Measurements from ENCODE around the gene EVI5L.
A peak's percentile ranks its signal among the peaks of the same experiment; 100 is the strongest.
"Not testable (repeated sequence)": the region's sequence is repeated elsewhere in the genome, so short reads cannot be mapped to it uniquely, and the experiment has no call there.

Gene EVI5L

DNA sequence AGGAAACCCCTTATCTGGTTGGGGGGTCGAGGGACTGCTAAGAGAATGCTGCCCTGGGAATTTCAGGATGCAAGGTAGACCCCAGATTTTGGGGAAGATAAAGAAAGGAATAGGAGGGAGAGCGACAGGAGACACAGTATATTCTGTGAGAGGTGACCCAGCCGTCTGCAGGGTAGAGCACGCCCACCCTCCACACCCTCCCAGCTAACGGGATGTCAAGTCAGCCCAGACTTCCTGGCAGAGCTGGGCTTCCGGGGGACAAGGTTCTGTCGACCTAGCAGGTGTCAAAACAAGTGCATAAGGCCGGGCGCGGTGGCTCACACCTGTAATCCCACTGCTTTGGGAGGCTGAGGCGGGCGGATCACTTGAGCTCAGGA is 44.9 kb downstream of the EVI5L start:
- no peak for DNase-seq

- no peak for DNase-seq
These were observed 47.3 kb downstream of the EVI5L start for GRCh38 chr19:7877249-7877836.

DNA sequence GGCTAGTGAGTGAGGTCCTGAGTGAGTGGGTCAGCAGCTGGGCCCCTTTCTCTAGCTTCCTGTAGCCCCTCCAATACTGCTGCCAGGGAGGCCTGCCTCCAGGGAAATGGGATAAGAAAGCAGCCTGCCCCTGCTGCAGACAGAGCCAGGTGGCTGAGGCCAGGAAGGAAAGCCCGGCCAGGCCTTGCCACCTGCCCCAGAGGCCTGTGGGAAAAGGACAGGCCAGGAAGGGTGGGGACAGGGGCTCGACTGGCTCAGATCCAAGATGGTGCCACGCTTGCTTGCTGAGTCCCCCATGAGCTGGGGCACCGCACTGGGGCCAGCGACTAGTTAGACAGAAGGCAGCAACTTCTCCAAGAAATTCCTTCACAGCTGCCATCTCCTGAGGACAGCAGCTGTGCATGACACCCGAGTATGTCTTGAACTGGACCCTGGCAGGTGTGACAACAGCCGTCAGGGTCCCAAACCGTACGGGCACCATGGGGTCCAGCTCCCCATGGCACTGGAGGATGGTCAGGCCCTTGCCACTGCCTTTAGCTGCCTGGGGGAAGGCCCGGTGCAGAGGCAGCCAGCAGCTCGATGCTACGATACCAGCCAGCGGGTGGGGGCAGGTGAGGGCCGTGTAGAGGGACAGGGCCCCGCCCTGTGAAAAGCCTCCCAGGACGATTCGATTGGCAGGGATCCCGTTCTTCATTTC is 49.2 kb downstream of the EVI5L start:
- DNase-seq: no peak

DNA sequence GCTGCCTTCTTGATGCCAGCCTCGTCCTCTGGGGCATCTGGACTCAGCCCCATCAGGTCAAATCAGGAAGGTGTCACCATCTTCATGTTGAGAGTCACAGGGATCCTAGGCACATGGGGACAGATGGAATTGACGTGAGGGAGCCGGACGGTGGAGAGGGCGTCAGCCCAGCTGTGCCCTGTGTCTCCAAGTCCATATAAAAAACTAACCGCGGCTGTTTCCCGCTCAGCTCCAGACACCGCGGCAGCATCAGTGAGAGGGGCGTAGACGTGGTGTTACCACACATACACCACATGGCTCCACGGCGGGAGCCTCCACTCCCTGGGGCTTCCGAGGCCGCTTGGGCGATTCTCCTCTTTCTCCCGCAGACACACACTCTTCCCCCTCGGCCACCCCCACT is 49.8 kb downstream of the EVI5L start:
- DNase-seq: no peak

DNA sequence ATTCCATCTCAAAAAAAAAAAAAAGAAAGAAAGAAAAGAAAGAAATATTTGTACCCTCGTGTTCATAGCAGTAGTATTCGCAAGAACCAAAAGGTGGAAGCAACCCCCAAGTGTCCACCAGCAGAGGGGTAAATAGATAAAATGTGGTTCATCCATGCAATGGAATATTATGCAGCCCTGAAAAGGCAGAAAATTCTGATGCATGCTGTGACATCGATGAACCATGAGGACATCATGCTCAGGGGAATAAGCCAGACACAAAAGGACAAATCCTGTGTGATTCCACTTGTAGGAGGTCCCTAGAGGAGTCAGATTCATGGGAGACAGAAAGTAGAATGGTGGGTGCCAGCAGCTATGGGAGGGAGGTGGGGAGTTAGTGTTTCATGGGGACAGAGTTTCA is 51.9 kb downstream of the EVI5L start:
- no peak for DNase-seq

GRCh38 chr19:7883105-7883504 is 53.1 kb downstream of the EVI5L start:
- no peak for DNase-seq

- DNase-seq: peak; percentile 16 to 18
These were observed 54.0 kb downstream of the EVI5L start for GRCh38 chr19:7883796-7884570.

- no peak for DNase-seq
These were observed 55.8 kb downstream of the EVI5L start for GRCh38 chr19:7885818-7886217.

DNA sequence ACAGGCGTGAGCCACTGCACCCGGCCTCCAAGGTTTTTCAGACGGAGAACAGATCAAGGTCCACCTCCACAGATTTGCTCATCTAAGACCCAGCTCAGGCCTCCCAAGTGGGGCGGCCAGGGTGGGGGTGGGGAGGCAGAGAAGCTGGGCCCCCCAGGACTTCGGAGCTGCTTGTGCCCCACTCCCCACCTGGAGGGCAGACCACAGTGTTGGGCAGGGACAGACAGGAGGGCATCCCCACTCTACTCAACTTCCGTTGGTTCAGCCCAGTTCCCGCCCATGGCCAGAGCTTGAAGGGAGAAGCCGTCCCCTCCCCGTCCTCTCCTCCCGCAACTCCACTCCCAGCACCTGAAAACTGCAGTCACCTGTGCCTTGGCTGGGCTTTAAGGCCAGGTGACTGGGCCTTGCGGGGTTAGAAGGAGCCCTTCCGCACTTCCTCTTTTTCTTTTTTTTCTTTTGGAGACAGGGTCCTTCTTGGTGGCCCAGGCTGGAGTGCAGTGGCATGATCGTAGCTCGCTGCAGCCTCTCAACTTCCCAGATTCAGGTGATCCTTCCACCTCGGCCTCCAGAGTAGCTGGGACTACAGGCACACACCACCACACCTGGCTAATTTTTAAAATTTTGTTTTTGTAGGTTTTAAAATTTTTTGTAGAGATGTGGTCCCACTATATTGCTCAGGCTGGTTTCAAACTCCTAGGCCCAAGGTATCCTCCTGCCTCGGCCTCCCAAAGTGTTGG is 57.6 kb downstream of the EVI5L start:
- DNase-seq: peak in 1 of 2 experiments; percentile 15

DNA sequence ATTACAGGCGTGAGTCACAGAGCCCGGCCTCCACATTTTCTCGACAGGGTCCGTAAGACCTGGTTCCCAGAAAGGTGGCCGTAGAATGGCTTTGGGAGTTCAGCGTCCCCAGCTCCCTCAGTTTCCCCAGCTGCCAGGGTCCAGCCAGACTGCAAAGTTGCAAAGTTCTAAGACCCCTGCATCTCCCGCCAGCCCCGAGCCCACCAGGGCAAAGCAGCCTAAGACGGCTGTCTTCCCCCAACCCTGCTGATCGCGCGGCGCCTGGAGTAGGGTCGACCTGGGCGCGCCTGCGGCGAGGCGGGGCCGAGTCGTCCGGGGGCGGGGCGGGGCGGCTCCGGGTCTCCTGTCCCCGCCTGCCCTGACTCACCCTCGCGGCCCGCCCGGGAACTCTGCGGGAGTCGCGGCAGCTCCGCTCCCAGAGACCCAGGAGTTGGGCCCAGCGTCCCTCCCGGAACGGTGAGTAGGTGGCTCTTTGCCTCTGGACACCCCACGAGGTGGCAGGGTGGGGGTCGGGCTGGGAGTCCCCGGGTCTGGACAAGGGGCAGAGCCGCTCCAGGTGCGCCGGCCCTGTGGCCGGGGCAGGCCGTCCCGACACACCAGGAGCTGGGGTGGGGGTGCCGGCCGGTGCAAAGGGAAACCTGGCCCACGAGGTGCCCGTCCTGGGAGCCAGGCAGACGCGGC is 58.3 kb downstream of the EVI5L start, which contains the start of gene LRRC8E:
Gene LRRC8E, plus strand, starts transcription at position 366 of the 681 bp plus-strand sequence. CDS start 7,094 bp downstream, outside the sequence.
- no peak for DNase-seq

DNA sequence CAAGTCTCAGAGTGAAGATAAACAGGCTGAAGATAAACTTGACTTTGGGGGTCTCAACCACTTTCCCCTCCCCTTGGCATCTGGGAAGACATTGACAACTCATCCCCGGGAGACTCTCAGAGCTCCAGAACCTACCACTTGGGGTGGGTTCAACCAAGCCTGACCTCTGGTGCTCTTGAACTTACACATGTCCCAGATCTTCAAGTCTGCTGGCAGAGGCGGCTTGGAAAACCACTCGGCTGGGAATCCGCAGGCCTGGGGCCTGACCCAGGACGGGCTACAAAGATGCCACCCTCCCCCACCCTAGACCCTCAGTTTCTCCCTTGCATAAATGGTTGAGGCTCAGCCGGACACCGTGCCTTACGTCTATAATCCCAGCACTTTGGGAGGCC is 58.8 kb downstream of the EVI5L start:
- no peak for DNase-seq

- not testable (repeated sequence) for DNase-seq
These were observed 63.5 kb downstream of the EVI5L start for GRCh38 chr19:7893362-7894101.

DNA sequence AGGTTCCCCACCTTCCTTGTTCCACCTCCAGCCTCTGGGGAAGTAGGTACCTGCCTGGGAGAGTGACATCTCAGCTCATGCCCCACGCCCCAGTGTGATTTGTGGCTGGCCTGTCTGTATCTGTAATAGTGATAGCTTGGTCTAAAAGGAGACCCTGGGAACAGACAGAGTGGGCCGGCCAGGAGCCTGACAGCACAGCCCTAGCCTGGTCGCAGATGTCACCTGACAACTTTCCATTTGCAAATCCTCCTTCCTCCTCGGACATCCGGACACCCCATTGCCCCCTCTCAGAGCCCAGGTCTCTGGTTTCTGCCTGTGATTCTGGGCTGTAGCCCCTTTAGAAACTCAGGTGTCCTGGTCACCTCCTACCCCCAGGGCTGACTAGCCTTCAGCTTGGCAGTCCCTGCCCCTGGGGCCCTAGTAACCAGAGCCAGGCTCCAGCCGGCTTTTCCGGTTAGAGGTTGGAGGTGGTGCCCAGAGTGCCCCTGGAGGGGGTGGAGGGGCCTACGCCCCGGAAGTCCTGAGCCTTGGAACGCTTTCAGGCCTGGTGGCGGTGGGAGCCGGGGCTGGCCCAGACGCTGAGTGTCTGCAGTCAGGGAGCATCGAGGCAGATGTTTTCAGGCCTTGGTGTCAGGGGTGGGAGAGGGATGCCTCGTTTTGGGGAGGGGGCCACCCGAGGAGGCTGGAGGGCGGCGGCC is 64.7 kb downstream of the EVI5L start:
- no peak for DNase-seq

DNA sequence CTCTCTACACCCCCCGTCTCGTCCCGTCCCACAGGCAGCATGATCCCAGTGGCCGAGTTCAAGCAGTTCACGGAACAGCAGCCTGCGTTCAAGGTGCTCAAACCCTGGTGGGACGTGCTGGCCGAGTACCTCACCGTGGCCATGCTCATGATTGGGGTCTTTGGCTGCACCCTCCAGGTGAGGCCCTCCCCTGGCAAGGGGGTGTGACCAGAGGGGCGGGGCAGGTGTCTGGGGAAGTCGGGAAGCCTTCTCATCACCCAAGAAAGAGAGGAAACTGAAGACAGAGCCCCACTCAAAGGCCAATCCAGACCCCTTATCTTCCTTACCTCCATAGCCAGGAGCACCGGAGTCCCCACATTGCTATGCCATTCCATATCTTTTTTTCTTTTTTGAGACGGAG is 65.5 kb downstream of the EVI5L start:
- no peak for DNase-seq

GRCh38 chr19:7897292-7897691 is 67.3 kb downstream of the EVI5L start:
- no peak for DNase-seq

DNA sequence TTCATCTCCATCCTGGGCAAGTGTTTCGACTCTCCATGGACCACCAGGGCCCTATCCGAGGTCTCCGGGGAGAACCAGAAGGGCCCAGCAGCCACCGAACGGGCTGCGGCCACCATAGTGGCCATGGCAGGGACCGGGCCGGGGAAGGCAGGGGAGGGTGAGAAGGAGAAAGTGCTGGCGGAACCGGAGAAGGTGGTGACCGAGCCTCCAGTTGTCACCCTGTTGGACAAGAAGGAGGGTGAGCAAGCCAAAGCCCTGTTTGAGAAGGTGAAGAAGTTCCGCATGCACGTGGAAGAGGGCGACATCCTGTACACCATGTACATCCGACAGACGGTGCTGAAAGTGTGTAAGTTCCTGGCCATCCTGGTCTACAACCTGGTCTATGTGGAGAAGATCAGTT is 68.9 kb downstream of the EVI5L start:
- DNase-seq: no peak

- no peak for DNase-seq
These were observed 69.8 kb downstream of the EVI5L start for GRCh38 chr19:7899751-7900378.

GRCh38 chr19:7900401-7900870 is 70.4 kb downstream of the EVI5L start:
- no peak for DNase-seq

DNA sequence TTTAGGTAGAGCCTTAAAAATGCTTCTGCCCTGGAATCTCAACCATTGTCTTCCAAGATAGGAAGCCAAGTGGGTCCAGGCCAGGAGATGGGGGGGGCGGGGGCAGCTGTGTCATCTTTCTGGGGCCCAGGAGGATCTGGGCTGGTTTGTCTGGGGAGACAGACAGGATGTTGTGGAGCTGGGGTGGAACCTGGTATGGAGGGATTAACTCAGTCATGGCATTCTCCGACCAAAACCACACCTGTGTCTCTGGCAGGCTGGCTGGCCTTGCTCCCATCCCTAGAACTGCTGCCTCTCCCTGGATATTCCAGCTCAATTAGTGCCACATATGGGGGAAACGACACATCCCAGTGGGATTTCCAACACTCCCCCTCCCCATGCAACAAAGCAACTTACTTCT is 70.9 kb downstream of the EVI5L start:
- no peak for DNase-seq

- DNase-seq: no peak
These were observed 71.3 kb downstream of the EVI5L start for GRCh38 chr19:7901337-7901736.

- no peak for DNase-seq
These were observed 72.8 kb downstream of the EVI5L start for GRCh38 chr19:7902796-7903243.

All from Kasumi-1 (cell line).